Measurements from ENCODE around the gene PHETA1.

Gene PHETA1

DNA sequence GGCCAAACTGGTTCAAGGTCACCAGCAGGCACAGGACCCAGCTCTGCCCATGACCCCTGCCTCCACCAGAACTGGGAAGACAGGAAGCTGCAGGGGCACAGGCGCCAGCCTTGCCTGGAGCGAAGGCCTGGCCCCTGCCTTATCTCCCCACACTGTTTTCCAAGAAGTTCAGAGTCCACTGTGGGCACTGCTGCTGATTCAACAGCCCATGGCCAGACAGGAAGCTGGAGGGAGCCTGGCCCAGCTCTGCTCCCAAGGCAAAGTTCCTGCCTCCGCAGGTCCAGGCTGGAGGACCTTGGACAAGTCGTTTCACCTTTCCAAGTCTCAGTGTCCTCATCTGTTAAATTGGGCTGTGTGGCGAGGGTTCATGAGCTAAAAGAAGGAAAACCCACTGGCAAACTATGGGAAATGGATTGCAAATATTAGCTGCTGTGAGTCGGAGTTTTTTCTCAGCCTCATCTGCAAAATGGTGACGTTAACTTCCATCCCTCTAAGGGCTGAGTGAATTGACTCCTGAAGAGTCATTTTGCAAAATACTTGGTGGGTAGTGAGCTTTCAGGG, 1.2 kb downstream of the PHETA1 start:
- no peak for DNase-seq (ENCODE audit: extremely low spot score)
- CTCF ChIA-PET = interaction anchor here (1.2 to 1.3 kb wide), 2 partner anchors 37 to 84 kb away, joined by 3 read pairs; no protein-coding TSS in a partner anchor
- TF ChIP-seq ZNF384 (IDR thresholded peaks at IDR 0.05) = no peak
- TF ChIP-seq, protein P1, sequence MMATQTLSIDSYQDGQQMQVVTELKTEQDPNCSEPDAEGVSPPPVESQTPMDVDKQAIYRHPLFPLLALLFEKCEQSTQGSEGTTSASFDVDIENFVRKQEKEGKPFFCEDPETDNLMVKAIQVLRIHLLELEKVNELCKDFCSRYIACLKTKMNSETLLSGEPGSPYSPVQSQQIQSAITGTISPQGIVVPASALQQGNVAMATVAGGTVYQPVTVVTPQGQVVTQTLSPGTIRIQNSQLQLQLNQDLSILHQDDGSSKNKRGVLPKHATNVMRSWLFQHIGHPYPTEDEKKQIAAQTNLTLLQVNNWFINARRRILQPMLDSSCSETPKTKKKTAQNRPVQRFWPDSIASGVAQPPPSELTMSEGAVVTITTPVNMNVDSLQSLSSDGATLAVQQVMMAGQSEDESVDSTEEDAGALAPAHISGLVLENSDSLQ (IDR thresholded peaks at IDR 0.05) = no peak
- POLR2A ChIA-PET = interaction anchor here (2.0 kb wide), 1 partner anchor 8 kb away, joined by 5 read pairs; no protein-coding TSS in a partner anchor

DNA sequence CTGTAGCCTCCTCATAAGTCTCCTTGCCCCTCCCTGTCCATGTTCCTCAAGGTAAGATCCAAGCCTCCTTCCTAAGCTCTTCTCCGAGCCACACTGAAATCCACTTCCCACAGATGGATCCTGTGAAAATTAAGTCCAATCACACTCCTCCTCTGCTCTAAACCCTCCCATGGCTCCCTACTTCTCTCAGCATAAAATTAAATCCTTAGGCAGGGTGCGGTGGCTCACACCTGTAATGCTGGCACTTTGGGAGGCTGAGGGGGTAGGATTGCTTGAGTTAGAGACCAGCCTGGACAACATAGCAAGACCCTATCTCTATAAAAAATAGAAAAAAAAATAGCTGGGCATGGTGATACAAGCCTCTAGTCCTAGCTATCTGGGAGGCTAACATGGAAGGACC, 2.3 kb downstream of the PHETA1 start:
- ChIA-PET CTCF (interaction anchor here (1.3 kb wide), 1 partner anchor 36 kb away, joined by 3 read pairs; no protein-coding TSS in a partner anchor), POLR2A (no interaction called here)
- no peak for DNase-seq (ENCODE audit: extremely low spot score)
- TF ChIP-seq NFRKB (IDR thresholded peaks at IDR 0.05) (no peak), SP1 (IDR thresholded peaks at IDR 0.05) (no peak), LEF1 (IDR thresholded peaks at IDR 0.05; ENCODE audit: borderline replicate concordance) (no peak), BHLHE40 (IDR thresholded peaks at IDR 0.05; ENCODE audit: borderline replicate concordance) (no peak), HDGF (IDR thresholded peaks at IDR 0.05; ENCODE audit: borderline replicate concordance) (no peak), L3MBTL2 (conservative IDR thresholded peaks at IDR 0.05) (no peak), FOXA1 (IDR thresholded peaks at IDR 0.05) (no peak), FOXK2 (IDR thresholded peaks at IDR 0.05) (no peak), ZNF384 (IDR thresholded peaks at IDR 0.05) (no peak), ARNT (IDR thresholded peaks at IDR 0.05) (no peak), CTBP1 (IDR thresholded peaks at IDR 0.05; ENCODE audit: borderline replicate concordance) (no peak), ELF4 (IDR thresholded peaks at IDR 0.05) (no peak), SUZ12 (IDR thresholded peaks at IDR 0.05) (no peak)
- TF ChIP-seq, protein P1 (IDR thresholded peaks at IDR 0.05) = no peak

DNA sequence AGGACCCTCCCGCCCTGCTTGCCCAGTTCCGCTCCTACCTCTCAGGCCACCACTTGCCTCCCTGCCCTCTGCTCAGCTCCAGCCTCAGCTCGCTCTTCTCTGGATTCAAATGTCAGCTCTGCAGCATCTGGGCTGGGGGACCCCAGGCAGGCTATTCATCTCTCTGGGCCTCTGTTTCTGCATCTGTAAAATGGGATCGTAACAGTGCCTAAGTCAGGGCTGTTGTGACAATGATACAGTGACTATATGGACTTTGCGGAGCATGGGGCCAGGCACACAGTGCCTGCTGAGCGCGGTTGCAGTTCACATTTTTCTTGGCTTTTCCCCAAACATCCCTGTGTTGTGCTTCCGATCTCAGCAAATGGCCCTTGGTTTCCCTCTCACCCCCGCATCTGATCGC, 2.8 kb downstream of the PHETA1 start:
- POLR2A ChIA-PET = no interaction called here
- DNase-seq (ENCODE audit: extremely low spot score) = no peak
- CTCF ChIA-PET = no interaction called here
- TF ChIP-seq FOXA1 (IDR thresholded peaks at IDR 0.05) (no peak), L3MBTL2 (conservative IDR thresholded peaks at IDR 0.05) (no peak), SUZ12 (IDR thresholded peaks at IDR 0.05) (no peak), CTBP1 (IDR thresholded peaks at IDR 0.05; ENCODE audit: borderline replicate concordance) (no peak), ZNF384 (IDR thresholded peaks at IDR 0.05) (no peak), LEF1 (IDR thresholded peaks at IDR 0.05; ENCODE audit: borderline replicate concordance) (no peak), HDGF (IDR thresholded peaks at IDR 0.05; ENCODE audit: borderline replicate concordance) (no peak), TARDBP (IDR thresholded peaks at IDR 0.05) (no peak), ELF4 (IDR thresholded peaks at IDR 0.05) (no peak), FOXK2 (IDR thresholded peaks at IDR 0.05) (no peak), BHLHE40 (IDR thresholded peaks at IDR 0.05; ENCODE audit: borderline replicate concordance) (no peak), SP1 (IDR thresholded peaks at IDR 0.05) (no peak), NFRKB (IDR thresholded peaks at IDR 0.05) (no peak), ARNT (IDR thresholded peaks at IDR 0.05) (no peak), FOXM1 (IDR thresholded peaks at IDR 0.05; ENCODE audit: borderline replicate concordance) (no peak)
- TF ChIP-seq, protein P1 (IDR thresholded peaks at IDR 0.05) = no peak

DNA sequence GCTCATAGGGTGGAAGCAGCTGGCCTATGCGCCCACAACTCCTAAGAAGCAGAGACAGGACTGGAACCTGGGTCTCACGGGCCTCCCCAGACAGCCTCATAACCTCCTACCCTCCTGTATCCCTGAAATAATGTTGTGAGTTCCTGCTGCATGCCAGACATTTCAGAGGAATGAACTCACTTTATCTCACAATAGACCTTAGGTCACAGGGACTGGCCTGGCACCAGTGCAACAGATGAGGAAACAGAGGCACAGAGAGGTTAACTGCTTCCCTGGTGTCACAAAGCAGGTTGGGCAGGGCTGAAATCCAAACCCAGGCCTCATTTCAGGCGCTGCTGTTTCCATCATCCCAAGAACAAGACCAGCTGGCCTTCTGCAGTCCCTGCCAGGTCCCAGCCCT, 5.3 kb downstream of the PHETA1 start:
- ChIA-PET CTCF (no interaction called here), POLR2A (no interaction called here)
- TF ChIP-seq SP1 (IDR thresholded peaks at IDR 0.05) = no peak
- no peak for DNase-seq (ENCODE audit: extremely low spot score)

DNA sequence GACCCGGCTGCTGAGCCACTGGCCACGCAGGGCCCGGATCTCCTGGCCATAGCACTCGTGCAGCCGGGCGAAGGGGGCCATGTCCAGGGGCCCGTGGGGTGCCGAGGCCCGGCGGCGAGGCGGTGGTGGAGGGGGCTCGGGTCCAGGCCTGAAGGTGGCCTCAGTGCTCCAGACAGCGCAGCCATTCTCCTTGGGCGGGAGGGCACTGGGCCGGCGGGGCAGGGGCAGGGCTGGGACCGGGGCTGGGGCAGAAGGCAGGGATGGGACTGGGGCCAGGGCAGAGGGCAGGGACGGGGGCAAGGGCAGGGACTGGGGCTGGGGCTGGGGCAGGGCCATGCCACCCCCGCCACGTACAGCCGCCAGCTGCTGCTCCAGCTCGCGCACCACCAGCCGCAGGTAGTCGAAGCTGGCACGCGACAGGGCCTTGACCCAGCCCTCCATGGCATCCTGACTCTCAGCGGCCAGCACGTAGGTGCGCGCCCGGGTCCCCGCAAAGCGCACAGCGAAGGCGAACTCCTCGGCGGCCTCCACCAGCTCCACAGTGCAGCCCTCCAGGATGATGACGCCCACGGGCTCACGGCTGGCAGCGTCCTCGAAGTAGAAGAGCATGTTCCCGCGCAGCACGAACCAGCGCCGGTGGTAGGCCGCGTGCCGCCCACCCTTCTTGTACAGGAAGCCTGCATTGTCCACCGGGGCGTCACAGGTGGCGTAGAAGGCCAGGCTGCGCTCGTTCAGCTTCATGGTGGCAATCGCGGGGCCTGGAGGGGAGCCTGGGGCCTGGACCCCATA, 6.0 kb downstream of the PHETA1 start:
- TF ChIP-seq LEF1 (IDR thresholded peaks at IDR 0.05; ENCODE audit: borderline replicate concordance) (no peak), SP1 (IDR thresholded peaks at IDR 0.05) (no peak), FOXM1 (IDR thresholded peaks at IDR 0.05; ENCODE audit: borderline replicate concordance) (no peak), HDGF (IDR thresholded peaks at IDR 0.05; ENCODE audit: borderline replicate concordance) (no peak), FOXK2 (IDR thresholded peaks at IDR 0.05) (no peak), CTBP1 (IDR thresholded peaks at IDR 0.05; ENCODE audit: borderline replicate concordance) (no peak), L3MBTL2 (conservative IDR thresholded peaks at IDR 0.05) (no peak), TARDBP (IDR thresholded peaks at IDR 0.05) (no peak), BHLHE40 (IDR thresholded peaks at IDR 0.05; ENCODE audit: borderline replicate concordance) (no peak), FOXA1 (IDR thresholded peaks at IDR 0.05) (no peak), NFRKB (IDR thresholded peaks at IDR 0.05) (no peak), ARNT (IDR thresholded peaks at IDR 0.05) (no peak), ELF4 (IDR thresholded peaks at IDR 0.05) (no peak), SUZ12 (IDR thresholded peaks at IDR 0.05) (no peak), ZNF384 (IDR thresholded peaks at IDR 0.05) (no peak)
- TF ChIP-seq, protein P1 (IDR thresholded peaks at IDR 0.05) = no peak
- CTCF ChIA-PET = no interaction called here
- no peak for DNase-seq (ENCODE audit: extremely low spot score)
- POLR2A ChIA-PET = no interaction called here

Data from HEK293T (cell line).